ENCODE data around the gene WDR72.

WDR72 gene

DNA sequence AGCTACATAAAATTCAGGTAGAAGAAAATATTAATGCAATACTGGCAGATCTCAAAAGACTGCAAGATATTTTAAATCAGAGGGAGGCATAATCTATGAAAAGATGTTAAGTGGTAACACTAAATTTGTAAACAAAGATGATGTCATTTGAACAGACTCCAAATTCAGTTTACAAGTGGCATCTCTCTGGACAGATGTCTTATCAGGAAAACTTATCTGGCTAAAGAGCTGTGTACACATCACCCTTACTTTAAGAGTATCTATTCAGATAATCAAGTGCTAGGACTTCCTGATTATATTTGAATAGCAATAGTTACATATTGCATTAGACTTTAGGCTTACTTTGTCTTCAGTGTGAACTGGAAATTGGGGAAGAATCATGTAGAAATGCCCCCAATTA, 231.5 kb downstream of the WDR72 start:
- no peak for DNase-seq

DNA sequence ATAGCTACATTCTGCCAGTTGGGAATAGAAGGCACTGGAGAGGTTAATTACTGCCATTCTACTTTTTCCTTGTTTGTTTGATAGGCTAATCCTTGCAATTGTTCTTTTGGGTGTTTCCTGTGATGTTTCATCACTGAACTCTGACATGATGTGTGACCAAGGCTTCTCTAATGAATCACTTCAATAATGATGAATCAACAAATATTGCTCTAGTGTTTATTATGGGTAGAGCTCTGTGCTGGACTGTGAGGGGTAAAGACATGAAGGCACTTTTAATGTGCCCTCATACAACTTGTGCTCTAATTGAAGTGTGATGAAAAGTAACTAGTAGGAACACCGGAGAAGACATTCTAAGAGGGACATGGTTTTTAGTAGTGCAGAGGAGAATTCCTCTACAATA, 233.6 kb downstream of the WDR72 start:
- no peak for DNase-seq

DNA sequence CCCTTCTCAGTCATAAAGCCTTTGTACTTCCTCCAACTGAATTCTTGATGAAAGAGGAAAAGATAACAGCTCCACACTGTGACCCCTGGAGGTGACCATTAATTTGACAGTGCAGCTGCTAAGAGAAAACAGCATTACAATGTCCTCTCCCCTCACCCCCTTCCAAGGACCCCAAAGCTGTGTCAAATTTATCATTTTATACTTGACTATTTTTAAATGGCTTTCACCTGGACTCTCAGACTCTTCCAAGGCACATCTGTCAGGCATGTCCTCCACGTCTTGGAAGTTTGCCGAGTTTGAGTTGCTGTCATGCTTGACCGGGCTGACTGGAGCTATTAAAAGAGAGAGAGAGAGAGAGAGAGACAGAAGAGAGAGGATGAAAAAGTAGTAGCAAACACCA, 236.5 kb downstream of the WDR72 start:
- peak; percentile 58 for DNase-seq

DNA sequence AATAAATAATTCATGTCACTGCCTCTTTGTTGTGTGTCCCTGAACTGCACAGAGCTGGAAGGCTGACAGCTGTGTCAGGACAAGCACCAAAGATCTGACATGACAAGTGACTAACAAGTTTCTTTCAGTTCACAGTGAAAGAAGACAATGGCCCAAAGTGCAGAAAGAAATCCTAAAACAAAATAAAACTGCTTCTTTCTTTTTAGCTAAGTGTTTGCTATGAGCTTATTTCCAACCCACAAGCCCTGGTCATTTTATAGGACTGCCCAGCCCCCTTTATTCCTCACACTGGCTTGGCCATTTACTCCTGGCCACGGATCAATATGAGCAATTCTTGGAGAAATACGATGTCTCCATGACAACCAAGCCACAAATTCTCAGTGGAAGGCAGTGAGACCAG, 238.5 kb downstream of the WDR72 start:
- no peak for DNase-seq

DNA sequence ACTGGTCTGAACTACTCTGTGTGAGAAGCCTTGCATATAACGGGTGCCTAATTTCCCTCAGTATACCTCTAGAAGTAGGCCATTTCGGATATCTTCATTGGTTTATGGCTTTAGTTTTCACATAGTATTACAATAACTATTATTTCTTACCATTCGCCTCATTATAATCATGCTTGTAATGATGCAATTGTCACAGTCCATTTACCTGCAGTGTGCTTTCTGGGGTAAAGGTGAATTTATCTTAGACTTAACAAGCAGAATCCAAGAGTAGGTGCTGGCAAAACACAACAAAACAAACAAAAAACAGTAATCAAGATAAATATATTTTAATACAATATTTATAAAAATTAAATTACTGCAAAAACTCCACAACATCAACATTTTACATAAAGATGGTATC, 246.0 kb downstream of the WDR72 start:
- DNase-seq = no peak

DNA sequence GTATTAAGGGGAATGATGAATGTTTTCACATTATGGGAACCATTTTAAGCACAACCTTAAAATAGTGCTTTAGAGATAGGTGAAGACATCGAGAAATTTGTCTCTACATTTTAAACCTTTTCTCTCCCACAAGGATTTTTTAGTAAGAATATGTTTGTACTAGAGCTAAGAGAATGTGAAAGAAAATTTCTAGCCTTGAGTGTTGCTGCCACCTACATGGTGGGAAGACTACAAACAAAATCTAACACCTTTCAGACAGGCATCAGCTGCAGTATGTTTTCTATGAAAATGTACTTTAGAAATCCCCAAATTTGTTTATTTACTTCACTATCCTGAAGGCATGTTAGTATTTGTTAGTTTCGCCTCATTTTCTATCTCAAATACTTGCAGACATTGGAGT, 247.4 kb downstream of the WDR72 start:
- no peak for DNase-seq

DNA sequence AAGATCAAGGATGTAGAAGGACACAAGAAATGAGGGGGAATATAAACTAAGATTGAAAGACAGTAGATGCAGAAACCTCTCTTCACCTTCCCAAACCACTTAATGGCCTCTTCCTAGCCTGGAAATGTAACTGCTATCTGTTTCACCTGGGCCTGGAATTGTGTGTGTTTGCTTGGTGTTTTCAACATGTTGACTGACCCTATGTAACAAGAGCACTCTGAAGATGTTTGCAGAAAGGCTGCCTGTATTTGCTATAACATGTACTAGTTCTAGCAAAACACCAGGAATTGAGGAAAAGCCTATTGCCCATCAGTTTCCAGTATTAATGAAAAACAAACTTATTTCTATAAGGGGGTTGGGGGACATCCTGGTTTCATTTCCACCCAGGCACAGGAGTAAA, 248.3 kb downstream of the WDR72 start:
- no peak for DNase-seq

DNA sequence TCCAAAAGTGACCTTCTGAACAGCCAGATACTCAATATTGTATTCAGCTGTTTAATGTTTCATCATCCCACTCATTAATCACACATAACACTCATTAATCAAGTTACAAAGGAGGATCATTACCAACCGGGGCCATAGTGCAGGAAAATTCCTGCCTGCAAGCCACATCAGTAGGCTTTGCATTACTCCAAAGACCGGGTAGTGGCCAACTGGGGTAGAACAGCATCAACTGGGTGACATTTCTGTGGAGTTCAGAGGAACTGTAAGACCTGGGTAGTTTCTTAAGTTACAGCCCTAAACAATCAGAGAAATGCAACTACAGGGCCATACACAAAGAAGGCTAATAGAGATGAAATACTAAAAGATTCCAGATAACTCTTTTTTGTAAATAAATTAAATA, 253.1 kb downstream of the WDR72 start:
- DNase-seq = no peak

DNA sequence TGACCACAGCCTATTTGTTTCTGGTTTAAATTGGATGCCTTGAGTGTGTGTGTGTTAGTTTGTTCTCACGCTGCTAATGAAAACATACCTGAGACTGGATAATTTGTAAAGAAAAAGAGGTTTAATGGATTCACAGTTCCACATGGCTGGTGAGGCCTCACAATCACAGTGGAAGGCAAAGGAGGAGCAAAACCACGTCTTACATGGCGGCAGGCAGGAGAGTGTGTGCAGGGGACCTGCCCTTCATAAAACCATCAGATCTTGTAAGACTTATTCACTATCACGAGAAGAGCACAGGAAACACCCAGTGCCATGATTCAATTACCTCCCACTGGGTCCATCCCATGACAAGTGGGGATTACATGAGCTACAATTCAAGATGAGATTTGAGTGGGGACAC, 260.5 kb downstream of the WDR72 start:
- no peak for DNase-seq

DNA sequence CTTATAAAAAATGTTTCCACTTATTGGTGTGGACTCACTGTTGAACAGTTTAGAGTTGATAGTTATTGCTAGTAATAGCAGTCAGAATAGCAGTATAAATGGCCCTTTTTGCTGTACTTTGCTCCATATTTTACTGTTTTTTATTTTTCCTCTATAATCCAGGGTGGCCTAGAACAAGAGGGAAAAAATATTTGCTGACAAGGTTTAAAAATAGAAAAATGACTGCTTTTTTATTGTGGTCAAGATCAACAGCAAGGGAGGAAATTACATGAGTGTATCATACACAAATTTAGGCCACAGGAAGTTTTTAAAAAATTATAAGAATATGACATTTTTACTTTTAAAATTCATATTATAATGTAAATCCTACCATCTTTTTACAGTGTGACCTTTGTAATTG, 269.1 kb downstream of the WDR72 start:
- DNase-seq = no peak

DNA sequence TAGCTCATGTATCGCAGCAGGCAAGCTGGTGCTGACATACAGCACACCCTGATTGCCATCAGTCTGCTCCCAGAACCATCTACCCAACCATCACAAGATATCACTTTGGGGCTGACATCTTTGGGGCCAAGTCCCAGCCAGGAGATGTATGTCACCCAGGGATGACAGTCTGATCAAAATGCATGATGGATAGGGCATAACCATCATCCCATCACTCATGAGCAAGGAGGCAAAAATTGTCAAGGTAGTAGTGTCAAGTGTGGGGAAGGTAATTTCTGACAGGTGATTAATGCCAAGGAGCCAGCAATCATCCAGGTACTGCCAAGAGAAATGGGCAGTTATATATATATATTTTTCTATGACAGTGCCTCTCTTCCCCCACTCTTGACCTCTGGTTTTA, 277.4 kb downstream of the WDR72 start:
- no peak for DNase-seq

DNA sequence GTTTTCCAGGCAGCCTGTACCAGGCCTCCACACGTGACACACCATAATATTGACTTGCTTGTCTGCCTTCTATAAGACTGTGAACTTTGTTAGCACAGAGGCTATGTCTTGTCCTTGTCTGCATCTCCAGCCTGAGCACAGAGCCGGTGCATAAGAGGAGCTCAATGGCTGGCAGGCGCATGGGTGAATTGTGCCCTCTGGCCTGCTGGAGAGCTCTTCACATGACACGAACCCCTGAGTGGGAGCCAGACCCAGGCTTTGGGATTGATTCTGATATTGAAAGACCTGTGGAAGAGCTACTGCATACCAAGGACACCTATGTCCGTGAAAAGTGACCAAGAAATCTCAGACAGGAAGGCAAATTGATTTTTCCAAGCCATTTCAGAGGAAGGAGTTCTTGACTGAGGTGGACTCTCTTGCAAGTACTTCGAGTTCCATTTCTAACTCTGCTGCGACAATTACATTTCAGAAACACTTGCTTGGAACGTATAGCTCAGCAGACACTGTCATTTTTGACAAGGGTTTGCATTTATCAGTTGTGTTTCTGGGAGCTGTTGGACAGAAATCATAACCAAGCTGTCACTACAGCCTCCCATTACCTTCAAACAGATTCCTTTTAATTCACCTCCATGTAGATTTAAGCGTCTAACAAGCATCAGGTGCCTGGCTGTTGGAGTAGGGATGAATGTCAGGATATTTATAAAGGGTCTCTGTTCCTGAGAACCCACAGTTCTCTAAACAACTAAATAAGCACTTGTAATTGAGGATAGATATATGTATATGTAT, 281.3 kb downstream of the WDR72 start:
- DNase-seq = no peak

DNA sequence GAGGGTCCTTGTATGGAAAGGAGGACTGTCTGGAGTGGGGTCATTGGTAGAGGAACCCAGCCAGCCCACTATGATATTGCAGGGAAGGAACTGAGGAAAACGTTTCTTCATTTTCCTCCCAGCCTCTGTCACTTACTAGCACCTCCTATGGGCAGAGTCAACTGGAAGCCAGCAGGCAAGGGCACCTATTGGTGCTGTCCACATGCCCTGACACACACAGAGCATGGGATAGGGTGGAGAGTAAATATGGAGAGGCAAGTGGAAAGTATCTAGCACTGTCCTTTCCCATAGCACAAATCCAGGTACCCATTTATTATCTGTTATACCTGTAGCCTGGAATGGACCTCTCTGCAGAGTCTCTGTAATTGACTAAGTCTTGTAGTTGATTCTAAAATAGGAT, 285.6 kb downstream of the WDR72 start:
- DNase-seq = no peak

DNA sequence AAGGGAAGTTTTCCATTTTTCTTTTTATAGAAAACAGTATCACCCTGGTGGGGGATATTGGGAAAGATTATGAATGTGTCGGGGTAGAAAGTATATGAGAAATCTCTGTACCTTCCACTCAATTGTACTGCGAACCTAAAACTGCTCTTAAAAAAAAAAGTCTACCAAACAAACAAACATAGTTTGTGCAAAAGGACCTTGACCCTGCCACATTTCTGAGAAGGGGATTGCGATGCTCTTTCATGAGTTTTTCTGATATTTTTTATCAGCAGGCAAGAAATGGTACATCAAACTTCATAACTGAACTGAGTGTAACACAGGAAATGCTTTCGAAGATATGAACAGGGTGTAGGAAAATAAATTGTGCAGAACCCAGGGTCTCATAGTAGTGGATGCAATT, 286.0 kb downstream of the WDR72 start:
- DNase-seq = no peak

DNA sequence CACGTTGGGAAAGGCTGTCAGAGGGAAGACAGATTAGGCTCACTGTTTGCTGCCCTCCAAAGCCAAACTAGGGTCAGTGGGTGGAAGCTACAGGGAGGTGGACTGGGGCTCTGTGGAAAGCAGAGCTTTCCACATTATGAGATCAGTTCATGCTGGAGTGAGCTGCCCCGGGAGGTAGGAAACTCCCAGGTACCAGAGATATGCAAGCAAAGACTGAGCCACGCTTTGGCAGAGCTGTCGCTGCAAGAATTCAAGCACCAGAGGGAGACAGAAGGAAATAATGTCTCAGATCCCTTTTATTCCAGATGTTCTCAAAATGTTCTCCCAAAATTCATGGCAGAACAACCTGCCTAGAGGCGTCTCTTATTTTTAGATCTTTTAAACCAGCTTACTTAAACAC, 286.6 kb downstream of the WDR72 start:
- no peak for DNase-seq

DNA sequence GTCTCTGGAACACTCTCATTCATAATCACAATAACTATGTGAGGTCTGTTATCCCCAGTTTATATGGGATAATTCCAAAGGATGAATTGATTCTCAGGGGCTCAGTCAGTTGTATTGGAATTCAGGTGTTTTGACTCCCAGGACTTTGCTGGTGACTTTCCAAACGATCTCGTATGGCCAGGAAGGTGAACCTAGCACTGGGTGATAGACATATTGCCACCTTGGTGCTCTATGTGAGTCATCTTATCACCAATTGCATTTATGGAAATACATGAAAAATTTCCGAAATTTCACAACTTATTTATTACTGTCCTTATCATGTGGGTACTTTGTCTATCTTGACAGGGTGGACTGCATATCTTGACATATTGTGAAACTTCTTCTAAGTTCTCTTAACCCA, 287.3 kb downstream of the WDR72 start:
- DNase-seq = no peak

DNA sequence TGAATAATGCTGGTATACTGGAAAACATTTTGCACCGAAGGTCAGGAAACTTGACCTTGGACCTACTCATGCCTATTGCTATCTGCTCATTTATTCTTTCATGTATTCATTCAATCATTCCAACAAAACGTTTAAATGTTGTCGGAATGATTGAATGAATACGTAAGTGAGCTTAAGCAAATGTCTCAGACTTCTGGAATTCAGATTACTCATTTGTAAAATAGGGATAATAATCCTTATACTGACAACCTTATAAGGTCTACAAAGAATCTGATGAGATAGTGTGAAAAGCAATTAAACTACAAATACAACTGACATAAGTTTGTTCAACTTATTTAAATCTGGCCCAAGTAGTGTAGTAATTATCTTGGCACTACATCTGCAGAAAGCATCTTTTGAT, 288.7 kb downstream of the WDR72 start:
- DNase-seq = no peak

DNA sequence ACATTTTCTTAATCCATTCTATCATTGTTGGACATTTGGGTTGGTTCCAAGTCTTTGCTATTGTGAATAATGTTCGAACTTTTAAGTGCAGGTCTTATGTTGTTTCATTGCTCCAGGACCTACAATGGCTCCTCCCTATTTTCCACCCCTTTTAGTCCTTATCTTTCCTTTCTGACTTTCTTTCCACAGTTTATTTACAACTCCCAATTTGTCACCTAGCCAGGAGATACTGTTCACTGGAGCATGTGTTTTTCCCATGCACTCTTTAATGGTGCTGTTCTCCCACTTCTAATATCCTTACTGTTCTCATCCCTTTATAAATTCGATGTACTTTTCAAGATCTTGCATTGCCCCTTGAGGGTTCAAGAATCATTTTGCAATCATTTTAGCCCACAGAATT, 290.0 kb downstream of the WDR72 start:
- DNase-seq = no peak
